Measurements from ENCODE around the gene PIK3C2B. TPM values are rescaled to one million over a fixed set of nuclear protein-coding genes. Genes with fewer than 3 reads are reported as not detected.

The PIK3C2B gene
- total RNA-seq, 1 experiment from 2014 or later: 52.4 TPM

GRCh38 chr1:204453141-204453772, 41.3 kb downstream of the PIK3C2B start:
- peaks cover 12% of the 10 kb centered on the region for H3K79me2 ChIP-seq (ENCODE audit: low read depth)
- no peaks in the 10 kb centered on the region for H3K9me2 ChIP-seq (ENCODE audit: insufficient read depth)
- no peak for DNase-seq
- peaks cover 23% of the 10 kb centered on the region for H3K36me3 ChIP-seq (ENCODE audit: low read depth)
- peaks cover 45% of the 10 kb centered on the region for H3F3A ChIP-seq (ENCODE audit: insufficient read depth, low read depth)
- intact Hi-C loops (cut with micrococcal nuclease; ENCODE audit: unreplicated experiment): no loop called here
- CTCF ChIA-PET: interaction anchor here (0.7 kb wide), 1 partner anchor 50 kb away, joined by 11 read pairs; no protein-coding TSS in a partner anchor
- H3K4me1 ChIP-seq (replicated peaks; ENCODE audit: insufficient read depth): peaks cover 48% of the 10 kb centered on the region
- H3K27ac ChIP-seq: no peak overlapping the region; the same call in 1 of the 2 replicates
- no TSS peak for BruUV-seq (replicated peaks)
- H2AFZ ChIP-seq: no peak overlapping the region
- no peaks in the 10 kb centered on the region for H3K27me3 ChIP-seq (ENCODE audit: insufficient read depth, low read depth)
- TF ChIP-seq EZH2 (IDR thresholded peaks at IDR 0.05; ENCODE audit: low read depth) (no peak), CTCF (conservative IDR thresholded peaks at IDR 0.05) (no peak)
- POLR2A ChIA-PET (ENCODE audit: unreplicated experiment): no interaction called here
- H3K9me3 ChIP-seq (ENCODE audit: insufficient read depth, low read depth): peaks cover 1% of the 10 kb centered on the region
- no peak overlapping the region for H3K4me2 ChIP-seq
- no peaks in the 10 kb centered on the region for H4K20me1 ChIP-seq (ENCODE audit: insufficient read depth)
- no peak overlapping the region for H3K4me3 ChIP-seq

DNA sequence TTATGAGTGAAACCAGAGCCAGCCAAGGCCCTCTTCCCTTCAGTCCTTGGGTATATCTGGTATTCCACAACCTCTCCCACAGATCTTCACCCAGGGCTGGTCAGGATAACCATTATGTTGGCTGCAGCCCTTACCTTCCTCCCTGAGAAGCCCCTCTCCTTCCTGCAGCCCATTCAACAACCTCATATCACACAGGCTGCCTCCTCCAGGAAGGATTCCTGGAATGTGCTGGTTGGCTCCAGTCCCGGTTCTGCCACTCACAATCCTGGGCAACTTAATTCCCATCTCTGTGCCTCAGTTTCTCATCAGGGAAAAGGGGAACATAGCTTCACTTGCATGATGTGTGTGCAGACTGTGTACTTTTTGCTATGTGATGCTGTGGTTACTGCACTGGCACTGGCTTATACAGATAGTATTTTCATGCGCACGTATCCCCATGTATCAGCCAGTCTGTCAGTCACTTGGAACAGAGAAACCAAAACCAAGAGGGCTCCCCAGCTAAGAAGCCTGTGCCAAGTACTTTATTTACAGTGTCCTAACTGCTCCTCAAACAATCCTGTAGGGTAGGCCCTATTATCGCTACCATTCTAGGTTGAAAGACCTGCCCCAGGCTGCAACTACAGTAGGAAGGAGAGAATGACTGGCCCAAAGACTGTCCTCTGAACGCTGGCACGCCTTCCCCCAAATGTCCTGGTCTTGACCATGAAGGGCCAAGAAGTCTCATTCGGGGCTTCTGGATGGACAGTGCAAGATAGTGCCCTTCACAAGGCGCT, 43.1 kb downstream of the PIK3C2B start:
- ChIA-PET POLR2A (ENCODE audit: unreplicated experiment) (interaction anchor here (0.7 to 1.9 kb wide), 3 partner anchors 13 to 55 kb away, joined by 5 to 25 read pairs (median 24); partner anchors contain the start of gene PIK3C2B), CTCF (interaction anchor here (0.7 to 1.4 kb wide), 3 partner anchors 13 to 43 kb away, joined by 3 to 6 read pairs (median 4); no protein-coding TSS in a partner anchor)
- Histone ChIP-seq H3K4me1 (replicated peaks; ENCODE audit: insufficient read depth) (peaks cover 48% of the 10 kb centered on the region), H4K20me1 (ENCODE audit: insufficient read depth) (no peaks in the 10 kb centered on the region), H3F3A (ENCODE audit: insufficient read depth, low read depth) (peaks cover 54% of the 10 kb centered on the region), H2AFZ (no peak overlapping the region), H3K36me3 (ENCODE audit: low read depth) (peaks cover 38% of the 10 kb centered on the region), H3K79me2 (ENCODE audit: low read depth) (peaks cover 22% of the 10 kb centered on the region), H3K4me3 (no peak overlapping the region), H3K27ac (peak overlapping the region; percentile 98), H3K9me2 (ENCODE audit: insufficient read depth) (no peaks in the 10 kb centered on the region), H3K9me3 (ENCODE audit: insufficient read depth, low read depth) (peaks cover 13% of the 10 kb centered on the region), H3K27me3 (ENCODE audit: insufficient read depth, low read depth) (no peaks in the 10 kb centered on the region), H3K4me2 (peak overlapping the region; percentile 78)
- no peak for DNase-seq
- TF ChIP-seq EZH2 (IDR thresholded peaks at IDR 0.05; ENCODE audit: low read depth) (no peak), CTCF (conservative IDR thresholded peaks at IDR 0.05) (no peak)
- no TSS peak for BruUV-seq (replicated peaks)
- intact Hi-C loops (cut with micrococcal nuclease; ENCODE audit: unreplicated experiment): loop anchor here (2.0 kb wide), 1 partner anchor 21 kb away; no protein-coding TSS in a partner anchor

- ChIA-PET POLR2A (ENCODE audit: unreplicated experiment) (interaction anchor here (0.6 to 1.9 kb wide), 10 partner anchors 12 to 1065 kb away, joined by 4 to 25 read pairs (median 7); partner anchors contain the start of gene PIK3C2B), CTCF (interaction anchor here (0.6 to 1.4 kb wide), 7 partner anchors 12 to 54 kb away, joined by 3 to 6 read pairs (median 3); partner anchors contain the start of gene PIK3C2B)
- no peaks in the 10 kb centered on the region for H4K20me1 ChIP-seq (ENCODE audit: insufficient read depth)
- H3K27ac ChIP-seq: peak overlapping the region; percentile 98
- peaks cover 13% of the 10 kb centered on the region for H3K9me3 ChIP-seq (ENCODE audit: insufficient read depth, low read depth)
- H3K27me3 ChIP-seq (ENCODE audit: insufficient read depth, low read depth): no peaks in the 10 kb centered on the region
- peak overlapping the region; percentile 9; the same call in 1 of the 2 replicates for H3K4me3 ChIP-seq
- no peaks in the 10 kb centered on the region for H3K9me2 ChIP-seq (ENCODE audit: insufficient read depth)
- intact Hi-C loops (cut with micrococcal nuclease; ENCODE audit: unreplicated experiment): loop anchor here (1.0 to 2.0 kb wide), 2 partner anchors 20 to 33 kb away; no protein-coding TSS in a partner anchor
- H2AFZ ChIP-seq: no peak overlapping the region
- peaks cover 58% of the 10 kb centered on the region for H3F3A ChIP-seq (ENCODE audit: insufficient read depth, low read depth)
- peaks cover 31% of the 10 kb centered on the region for H3K79me2 ChIP-seq (ENCODE audit: low read depth)
- TF ChIP-seq EZH2 (IDR thresholded peaks at IDR 0.05; ENCODE audit: low read depth) (no peak), CTCF (conservative IDR thresholded peaks at IDR 0.05) (no peak)
- no TSS peak for BruUV-seq (replicated peaks)
- peak overlapping the region; percentile 78 for H3K4me2 ChIP-seq
- H3K36me3 ChIP-seq (ENCODE audit: low read depth): peaks cover 47% of the 10 kb centered on the region
- peaks cover 52% of the 10 kb centered on the region for H3K4me1 ChIP-seq (replicated peaks; ENCODE audit: insufficient read depth)
- peak; percentile 94 to 96 for DNase-seq
These were observed 43.9 kb downstream of the PIK3C2B start for GRCh38 chr1:204450461-204451257.

Data from PC-9 (cell line).